Frontal cortex (tissue), 4 donors: Measurements from ENCODE around the gene CYB5RL. TPM values are rescaled to one million over a fixed set of nuclear protein-coding genes. Genes with fewer than 3 reads are reported as not detected.
"Not testable (repeated sequence)": the region's sequence is repeated elsewhere in the genome, so short reads cannot be mapped to it uniquely, and the experiment has no call there.

ENCODE experiments used
- DNase-seq, 2 donors: peaks; one replicate each; pipeline ENCODE4 v3.0.0; 2012; ENCODE audit warnings: low spot score in 2 of 2
- FAIRE-seq: peaks from 2 replicates; lab custom pipeline; 2012; peaks lifted over from hg19 to GRCh38; lab: Jason Lieb, UNC
- total RNA-seq: library from RNA; depleted of rRNA; stranded (reverse); fragments of >200 nt; gene quantifications from one replicate; pipeline ENCODE4 v1.2.3, GENCODE V29; 2014
- donor health status: control.
- donor health status: control.
- donor health status: control.

Gene CYB5RL
- total RNA-seq, 1 donor from 2014 or later = 4.5 TPM

GRCh38 chr1:54166357-54166756 lies 33.5 kb downstream of the CYB5RL start:
- DNase-seq, FAIRE-seq: not testable (repeated sequence)

- no peak for DNase-seq
- no peak for FAIRE-seq
Observed at GRCh38 chr1:54165146-54165545, 34.7 kb downstream of the CYB5RL start.

GRCh38 chr1:54163573-54163972 lies 36.3 kb downstream of the CYB5RL start:
- no peak for FAIRE-seq
- DNase-seq = no peak

GRCh38 chr1:54163051-54163450 lies 36.8 kb downstream of the CYB5RL start:
- DNase-seq = no peak
- FAIRE-seq = no peak

GRCh38 chr1:54161495-54162168 lies 38.2 kb downstream of the CYB5RL start:
- DNase-seq (no peak), FAIRE-seq (no peak)

- no peak for FAIRE-seq
- DNase-seq = no peak
Observed at GRCh38 chr1:54160351-54160750, 39.5 kb downstream of the CYB5RL start.

GRCh38 chr1:54159733-54160316 lies 40.0 kb downstream of the CYB5RL start:
- FAIRE-seq (no peak), DNase-seq (no peak)

- FAIRE-seq = no peak
- no peak for DNase-seq
Observed at GRCh38 chr1:54158071-54158470, 41.8 kb downstream of the CYB5RL start.

GRCh38 chr1:54157401-54157800 lies 42.4 kb downstream of the CYB5RL start:
- DNase-seq (no peak), FAIRE-seq (no peak)

GRCh38 chr1:54156986-54157385 lies 42.8 kb downstream of the CYB5RL start:
- FAIRE-seq = no peak

GRCh38 chr1:54156201-54156600 lies 43.6 kb downstream of the CYB5RL start:
- no peak for FAIRE-seq
- no peak for DNase-seq

More at GRCh38 chr1:54156986-54157385, 42.8 kb downstream of the CYB5RL start:
- DNase-seq = no peak

- DNase-seq = no peak
- FAIRE-seq = no peak
Observed at GRCh38 chr1:54153535-54154439, 46.0 kb downstream of the CYB5RL start.

GRCh38 chr1:54152696-54153095 lies 47.1 kb downstream of the CYB5RL start, which contains the start of gene CDCP2:
Gene CDCP2, minus strand, starts transcription at chr1:54153000. Its CDS starts 78 bp downstream, at chr1:54152922.
- no peak for FAIRE-seq
- no peak for DNase-seq

- DNase-seq (no peak), FAIRE-seq (no peak)
Observed at GRCh38 chr1:54151013-54151412, 48.8 kb downstream of the CYB5RL start.

Other genes starting within 250 kb of the CYB5RL start
- gene LDLRAD1, start 181.8 kb downstream of the CYB5RL start, total RNA-seq = not detected
- 92.9 TPM for gene TMEM59, start 146.8 kb downstream of the CYB5RL start, total RNA-seq
- 4.9 TPM for gene TCEANC2, start 146.4 kb downstream of the CYB5RL start, total RNA-seq
- not detected for gene CDCP2, start 47.0 kb downstream of the CYB5RL start, total RNA-seq
- gene MRPL37, start 137 bp upstream of the CYB5RL start, total RNA-seq = 29.3 TPM
- gene SSBP3, start 206.4 kb upstream of the CYB5RL start, total RNA-seq = 39.1 TPM